HG03103 (cell line): ENCODE data around the gene GRIN2D.

ENCODE experiments used
- ATAC-seq: cut with Tn5 transposase; IDR thresholded peaks from one replicate; pipeline ENCODE4 v1.9.1; 2021; ENCODE audit warnings: low read depth; ENCODE audit not compliant: unreplicated experiment

GRIN2D gene

DNA sequence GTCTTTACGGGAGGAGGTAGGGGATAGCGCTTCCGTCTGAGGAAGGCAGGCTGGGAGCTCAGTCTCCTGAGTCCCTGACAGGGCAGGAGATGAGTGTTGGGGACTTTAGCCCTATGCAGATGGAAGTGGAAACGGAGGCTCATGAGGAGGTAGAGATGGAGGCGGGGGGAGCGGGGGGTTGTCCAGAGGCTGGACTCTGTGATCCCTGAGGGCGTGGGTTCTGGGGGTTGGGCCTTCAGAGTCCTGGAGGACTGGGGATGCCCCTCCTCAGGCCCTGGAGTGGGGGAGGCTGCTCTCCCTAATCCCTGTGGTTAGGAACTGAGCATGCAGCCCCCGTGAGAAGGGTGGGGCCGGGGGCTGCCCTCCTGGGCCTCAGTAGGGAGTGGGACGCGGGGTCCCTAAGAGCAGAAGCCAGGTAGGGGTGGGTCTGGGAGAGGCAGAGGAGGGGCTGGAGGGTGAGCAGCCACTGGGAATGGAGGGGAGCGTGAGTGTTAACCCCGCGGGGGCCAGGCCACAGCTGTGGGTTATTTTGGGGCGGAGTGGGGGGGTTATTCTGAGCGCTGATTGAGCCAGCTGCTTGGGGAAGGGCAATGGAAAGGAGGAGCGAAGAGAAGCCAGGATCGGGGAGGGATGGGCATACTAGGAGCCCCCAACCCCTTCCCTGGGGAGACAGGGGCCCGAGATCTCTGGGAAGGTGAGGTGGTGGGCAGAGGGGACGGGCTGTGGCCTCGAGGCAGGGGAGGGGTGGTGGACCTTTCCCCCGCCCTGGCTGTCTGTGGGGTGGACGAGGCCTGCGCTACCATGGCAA is 2.8 kb downstream of the GRIN2D start:
- no peak for ATAC-seq

DNA sequence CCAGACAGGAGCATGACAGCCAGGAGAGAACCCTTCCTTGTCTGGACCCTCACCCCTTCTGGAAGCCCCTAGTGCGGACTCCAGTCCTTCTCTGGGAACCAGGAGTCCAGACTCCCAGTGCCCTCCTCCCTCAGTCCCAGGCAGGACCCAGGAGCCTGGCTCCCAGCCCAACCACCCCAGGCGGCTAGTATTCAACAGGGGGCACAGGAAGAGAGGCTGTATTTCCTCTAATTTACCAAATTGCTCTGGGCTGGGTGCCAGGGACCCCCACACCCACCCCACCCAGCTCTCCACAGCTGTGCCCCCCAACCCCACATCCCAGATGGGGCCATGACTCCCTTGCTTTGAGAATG is 3.3 kb downstream of the GRIN2D start:
- ATAC-seq = no peak

DNA sequence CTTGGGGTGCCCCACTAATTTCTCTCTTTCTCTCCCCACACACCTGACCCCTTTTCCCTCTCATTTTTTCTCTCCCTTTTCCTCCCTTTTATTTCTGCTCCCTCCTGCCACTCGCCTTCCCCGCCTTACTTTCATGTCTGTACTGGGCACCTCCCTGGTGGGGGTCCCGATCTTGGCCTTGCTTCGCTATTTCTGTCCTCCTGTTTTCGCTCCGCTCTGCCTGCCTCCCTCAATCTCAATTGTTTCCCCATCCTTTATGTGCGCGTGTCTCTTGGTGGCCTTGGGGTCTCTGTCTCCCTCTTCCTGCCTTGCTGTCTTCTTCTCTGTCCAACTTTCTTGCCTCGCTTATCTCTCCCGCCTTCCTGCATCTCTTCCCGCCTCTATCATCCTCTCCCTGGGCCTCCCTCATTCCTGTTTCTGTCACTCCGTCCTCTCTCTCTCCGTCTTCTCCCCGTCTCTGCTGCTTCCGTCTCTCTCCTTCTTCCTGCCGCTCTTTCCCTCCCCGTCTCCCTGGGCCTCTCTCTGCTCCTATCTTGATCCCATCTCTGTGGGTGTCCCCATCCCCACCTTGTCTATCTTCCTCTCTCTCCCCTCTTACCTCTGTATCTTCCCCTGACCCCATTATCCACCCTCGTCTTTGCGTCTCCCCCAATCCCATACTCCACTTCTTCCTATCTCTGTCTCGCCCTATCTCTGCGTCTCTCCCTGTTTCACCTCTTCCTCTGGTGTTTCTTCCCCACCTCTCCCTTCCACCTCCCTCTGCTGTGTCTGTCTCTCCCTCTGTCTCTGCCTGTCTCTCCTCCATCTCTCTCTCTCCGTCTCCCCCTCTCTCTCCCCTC is 4.0 kb downstream of the GRIN2D start:
- ATAC-seq = no peak

DNA sequence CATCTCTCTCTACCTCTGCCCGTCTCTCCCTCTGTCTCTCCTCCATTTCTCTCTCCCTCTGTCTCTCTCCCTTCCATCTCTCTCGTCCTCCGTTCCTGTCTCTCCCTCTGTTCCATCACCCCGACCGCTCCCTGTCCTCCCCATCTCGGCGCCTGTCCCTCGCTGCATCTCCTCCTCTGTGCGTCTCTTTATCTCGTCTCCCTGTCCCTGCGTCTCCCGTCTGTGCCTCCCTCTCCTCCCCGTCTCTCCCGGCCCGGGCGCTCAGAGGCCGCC is 4.6 kb downstream of the GRIN2D start:
- no peak for ATAC-seq

DNA sequence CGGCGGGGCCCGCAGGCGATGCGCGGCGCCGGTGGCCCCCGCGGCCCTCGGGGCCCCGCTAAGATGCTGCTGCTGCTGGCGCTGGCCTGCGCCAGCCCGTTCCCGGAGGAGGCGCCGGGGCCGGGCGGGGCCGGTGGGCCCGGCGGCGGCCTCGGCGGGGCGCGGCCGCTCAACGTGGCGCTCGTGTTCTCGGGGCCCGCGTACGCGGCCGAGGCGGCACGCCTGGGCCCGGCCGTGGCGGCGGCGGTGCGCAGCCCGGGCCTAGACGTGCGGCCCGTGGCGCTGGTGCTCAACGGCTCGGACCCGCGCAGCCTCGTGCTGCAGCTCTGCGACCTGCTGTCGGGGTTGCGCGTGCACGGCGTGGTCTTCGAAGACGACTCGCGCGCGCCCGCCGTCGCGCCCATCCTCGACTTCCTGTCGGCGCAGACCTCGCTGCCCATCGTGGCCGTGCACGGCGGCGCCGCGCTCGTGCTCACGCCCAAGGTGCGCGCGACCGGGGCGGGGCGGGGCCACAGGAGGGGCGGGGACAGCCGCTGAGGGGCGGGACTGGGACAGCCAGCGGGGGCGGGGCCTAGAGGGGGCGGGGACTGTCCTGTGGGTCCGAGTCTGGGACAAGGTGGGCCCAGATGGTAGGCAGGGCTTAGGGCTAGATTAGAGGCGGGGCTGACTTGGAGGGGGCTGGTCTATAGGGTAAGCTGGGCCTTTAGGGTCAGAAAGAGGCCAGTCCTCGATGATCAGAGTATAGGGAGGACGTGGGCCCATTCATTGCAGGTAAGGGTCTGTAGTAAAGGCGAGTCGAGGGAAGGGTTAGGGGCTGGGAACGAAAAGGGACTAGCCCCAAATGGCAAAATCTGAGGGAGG is 5.1 kb downstream of the GRIN2D start:
- ATAC-seq = peak; percentile 45

DNA sequence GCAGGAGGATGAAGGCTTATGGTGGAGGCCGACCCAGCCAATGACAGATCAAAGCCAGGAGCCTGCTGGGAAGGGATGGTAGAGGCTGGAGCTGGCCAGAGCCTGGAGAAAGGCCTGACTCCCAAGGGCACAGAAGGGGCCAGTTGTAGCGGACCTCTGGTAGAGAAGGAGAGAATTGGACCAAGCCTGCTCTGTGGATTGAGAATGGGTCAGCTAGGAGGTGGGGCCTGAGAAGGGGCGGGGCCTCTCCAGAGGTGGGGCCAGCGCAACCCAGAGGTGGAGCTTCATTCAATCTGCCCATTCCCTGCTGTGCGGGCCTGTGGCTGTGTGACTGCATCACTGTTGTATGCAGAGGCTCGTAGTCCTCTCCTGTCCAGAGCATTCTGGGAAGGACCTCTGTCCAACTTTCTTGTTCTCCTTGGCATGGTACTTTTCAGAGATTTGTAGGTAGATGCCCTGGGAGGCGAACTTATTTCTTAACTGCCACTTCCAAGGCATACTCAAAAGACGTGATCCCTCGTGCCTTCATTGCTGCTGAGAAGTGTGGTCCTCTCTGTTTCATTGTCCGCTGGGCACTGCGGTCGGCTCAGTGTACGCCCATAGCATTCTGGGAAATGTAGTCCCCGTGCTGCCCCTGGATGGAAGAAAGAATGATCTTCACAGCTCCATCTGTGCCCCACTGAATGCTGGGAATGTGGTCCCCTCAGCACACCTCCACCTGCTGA is 6.7 kb downstream of the GRIN2D start:
- no peak for ATAC-seq

DNA sequence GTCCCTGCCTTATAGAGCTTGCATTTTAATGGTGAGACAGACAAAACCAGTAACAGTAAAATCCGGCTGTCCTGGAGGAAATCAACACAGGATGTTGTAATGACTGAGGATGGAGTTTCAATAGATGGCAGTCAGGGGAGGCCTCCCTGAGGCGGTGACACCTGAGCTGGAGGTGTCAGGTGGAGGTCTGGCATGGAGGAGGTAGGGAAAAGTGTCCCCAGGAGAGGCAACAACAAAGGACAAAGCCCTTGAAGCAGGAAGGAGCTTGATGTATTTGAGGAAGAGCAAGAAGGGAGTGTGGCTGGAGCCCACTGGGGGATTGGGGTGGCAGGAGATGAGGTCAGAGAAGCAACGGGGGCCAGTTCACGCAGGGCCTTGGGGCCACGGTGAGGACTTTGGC is 7.8 kb downstream of the GRIN2D start:
- ATAC-seq = no peak

DNA sequence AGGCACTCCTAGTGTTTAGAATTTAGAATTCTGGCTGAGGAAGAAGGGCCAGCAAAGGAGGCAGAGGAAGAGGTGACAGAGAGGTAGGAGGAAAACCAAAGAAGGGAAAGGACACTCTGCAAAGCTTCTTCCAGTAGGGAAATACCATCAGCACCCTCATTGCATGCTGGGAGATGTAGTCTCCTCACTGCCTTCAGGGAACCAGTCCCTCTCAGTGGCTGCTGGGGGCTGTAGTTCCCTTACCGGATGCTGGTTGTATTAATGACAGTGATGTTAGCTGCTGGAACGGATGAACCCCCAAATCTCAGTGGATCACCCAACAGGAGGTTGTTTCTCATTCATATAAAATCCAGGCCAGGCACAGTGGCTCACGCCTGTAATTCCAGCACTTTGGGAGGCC is 10.1 kb downstream of the GRIN2D start:
- ATAC-seq = no peak

DNA sequence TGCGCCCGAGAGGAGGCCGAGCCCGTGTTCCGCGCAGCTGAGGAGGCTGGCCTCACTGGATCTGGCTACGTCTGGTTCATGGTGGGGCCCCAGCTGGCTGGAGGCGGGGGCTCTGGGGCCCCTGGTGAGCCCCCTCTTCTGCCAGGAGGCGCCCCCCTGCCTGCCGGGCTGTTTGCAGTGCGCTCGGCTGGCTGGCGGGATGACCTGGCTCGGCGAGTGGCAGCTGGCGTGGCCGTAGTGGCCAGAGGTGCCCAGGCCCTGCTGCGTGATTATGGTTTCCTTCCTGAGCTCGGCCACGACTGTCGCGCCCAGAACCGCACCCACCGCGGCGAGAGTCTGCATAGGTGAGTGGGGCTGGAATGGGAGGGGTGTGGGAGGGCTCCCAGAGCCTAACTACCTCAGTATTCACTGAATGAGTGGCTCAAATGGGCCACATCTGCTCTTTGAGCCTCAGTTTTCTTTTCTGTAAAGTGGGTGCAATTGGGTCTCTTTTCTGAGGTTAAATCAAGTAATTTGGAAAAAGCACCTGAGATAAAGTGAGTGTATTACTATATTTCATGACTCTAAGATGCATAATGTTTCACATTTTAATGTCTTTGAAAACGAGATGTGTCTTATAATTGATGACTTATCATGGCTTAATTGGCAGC is 11.7 kb downstream of the GRIN2D start:
- no peak for ATAC-seq

DNA sequence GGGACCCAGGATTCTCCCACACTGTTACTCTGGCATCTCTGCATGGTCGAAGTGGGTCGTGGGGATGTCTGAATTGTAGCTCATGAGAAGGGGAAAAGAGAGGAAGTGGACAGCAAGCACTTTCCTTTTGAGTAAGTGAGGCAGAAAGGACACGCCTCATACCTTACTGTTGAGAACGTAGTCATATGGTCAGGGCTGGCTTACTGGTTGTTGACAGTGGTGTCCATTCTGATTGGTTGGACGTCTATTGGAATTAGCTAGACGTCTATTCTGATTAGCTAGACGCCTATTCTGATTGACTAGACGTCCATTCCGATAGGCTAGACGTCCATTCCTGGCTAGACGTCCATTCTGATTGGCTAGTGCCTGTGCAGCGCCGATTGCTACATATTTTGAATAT is 12.4 kb downstream of the GRIN2D start:
- no peak for ATAC-seq

DNA sequence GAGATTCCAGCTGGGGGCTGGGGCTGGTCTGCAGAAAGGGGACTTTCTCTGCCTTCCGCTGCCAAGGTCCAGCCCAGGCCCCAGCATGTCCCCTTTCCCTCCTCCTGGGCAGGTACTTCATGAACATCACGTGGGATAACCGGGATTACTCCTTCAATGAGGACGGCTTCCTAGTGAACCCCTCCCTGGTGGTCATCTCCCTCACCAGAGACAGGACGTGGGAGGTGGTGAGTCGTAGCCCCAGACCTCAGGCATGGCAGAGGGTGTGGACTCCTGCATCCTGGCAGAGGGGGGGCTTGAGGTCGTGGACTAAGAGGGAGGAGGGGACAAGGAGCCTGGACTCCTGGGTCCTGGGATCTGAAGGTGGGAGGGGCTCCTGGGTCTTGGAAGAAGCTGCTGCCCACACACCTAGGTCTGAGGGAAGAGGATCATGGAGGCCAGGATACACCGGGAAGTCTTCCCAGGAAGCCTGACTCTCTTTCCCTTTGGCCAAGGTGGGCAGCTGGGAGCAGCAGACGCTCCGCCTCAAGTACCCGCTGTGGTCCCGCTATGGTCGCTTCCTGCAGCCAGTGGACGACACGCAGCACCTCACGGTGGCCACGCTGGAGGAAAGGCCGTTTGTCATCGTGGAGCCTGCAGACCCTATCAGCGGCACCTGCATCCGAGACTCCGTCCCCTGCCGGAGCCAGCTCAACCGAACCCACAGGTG is 20.6 kb downstream of the GRIN2D start:
- no peak for ATAC-seq

DNA sequence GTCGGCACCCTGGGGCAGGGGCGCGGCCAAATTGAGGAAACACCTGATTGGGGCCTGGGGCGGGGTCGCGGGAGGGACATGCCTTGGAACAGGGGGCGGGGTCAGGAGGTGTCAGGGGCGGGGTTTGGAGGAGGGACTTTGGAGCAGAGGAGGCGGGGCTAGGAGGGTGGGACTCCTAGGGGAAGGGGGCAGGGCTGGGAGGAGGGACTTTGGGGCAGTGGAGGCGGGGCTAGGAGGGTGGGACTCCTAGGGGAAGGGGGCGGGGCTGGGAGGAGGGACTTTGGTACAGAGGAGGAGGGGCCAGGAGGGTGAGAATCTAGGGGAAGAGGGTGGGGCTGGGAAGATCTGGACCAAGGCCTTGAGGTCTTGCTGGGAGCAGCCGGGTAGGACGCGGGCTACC is 21.9 kb downstream of the GRIN2D start:
- no peak for ATAC-seq

DNA sequence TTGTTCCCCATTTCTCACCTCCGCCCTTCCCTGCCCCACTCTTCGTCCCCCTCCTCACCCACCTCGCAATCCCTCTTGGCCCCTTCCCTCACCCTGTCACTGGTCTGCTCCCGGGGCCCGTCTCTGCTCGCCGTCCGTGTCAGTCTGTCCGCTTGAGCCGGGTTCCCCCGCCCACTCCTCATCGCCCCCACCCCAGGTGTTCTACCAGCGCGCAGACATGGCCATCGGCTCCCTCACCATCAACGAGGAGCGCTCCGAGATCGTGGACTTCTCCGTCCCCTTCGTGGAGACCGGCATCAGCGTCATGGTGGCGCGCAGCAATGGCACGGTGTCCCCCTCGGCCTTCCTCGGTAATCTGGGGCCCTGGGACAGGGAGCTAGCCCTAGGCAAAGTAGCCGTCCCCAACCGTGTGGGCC is 22.3 kb downstream of the GRIN2D start:
- ATAC-seq = no peak

DNA sequence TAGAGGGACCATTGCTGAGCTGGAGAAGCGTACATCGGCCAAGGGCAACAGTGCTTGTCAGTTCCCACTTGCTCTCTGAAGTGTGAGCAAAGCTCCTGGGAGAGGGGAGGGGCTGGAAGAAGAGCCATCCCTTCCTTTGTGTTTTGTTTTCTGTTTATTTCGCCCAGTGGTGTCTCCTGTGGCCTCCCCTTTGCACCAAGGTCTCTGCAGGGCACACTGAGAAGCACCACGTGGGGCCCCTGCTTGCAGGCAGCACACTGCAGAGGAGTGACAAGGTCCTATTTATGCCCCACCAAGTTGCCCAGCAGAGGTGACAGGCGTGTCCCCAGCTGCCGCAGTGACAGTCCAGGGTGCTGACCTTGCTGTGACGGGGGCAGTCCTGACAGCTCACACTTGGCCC is 24.0 kb downstream of the GRIN2D start:
- ATAC-seq = no peak

DNA sequence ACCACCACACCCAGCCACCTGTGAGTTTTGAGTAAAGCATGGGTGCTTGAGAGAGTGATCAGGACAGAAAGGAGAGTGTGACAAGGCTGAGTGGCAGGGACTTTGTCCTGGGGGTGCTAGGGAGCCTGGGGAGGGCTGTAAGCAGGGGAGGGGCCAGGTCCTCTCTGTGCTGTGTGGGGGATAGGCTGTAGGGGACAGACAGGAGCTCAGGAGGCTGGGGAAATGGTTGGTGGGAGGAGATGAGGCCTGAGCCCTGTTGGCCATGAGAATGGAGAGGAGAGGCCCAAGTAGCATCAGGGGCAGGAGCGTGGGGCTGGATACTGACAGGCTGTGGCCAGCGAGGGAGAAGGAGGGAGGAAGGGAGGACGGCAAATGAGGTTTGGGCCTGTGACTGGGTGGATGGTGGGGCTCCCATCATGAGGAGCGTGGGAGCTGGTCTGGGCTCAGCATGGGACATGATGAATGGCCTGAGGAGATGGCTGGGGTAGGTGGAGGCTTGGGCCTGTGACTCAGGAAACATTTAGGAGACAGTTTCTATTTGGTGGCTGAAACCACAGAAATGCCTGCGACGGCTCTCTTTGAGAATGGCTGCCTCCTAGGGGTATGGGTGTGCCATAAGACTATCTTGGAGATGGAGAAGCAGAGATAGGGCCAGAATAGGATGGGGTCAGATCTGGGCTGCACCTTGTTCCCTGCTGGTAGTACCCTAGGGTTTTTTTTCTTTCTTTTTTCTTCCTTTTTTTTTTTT is 25.0 kb downstream of the GRIN2D start:
- no peak for ATAC-seq

DNA sequence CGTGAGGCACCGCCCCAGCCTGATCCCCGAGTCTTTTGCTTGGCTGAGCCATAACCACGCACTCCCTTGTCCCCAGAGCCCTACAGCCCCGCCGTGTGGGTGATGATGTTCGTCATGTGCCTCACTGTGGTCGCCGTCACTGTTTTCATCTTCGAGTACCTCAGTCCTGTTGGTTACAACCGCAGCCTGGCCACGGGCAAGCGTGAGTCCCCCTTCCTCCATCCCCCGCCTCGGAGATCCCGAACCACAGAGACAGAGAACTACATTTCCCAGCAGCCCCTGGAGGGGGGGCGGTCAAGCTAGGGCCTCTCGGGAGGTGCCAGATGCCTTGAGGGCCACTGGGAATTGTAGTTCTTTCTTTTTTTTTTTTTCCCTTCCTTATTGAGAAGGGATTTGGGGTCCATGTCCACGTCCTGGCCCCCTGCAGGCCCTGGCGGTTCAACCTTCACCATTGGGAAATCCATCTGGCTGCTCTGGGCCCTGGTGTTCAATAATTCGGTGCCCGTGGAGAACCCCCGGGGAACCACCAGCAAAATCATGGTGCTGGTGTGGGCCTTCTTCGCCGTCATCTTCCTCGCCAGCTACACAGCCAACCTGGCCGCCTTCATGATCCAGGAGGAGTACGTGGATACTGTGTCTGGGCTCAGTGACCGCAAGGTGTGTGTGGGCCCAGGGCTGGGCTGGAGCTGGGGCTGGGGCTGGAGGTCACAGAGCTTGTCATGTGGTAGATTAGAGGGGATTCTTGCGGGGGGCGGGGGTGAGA is 25.9 kb downstream of the GRIN2D start:
- no peak for ATAC-seq

DNA sequence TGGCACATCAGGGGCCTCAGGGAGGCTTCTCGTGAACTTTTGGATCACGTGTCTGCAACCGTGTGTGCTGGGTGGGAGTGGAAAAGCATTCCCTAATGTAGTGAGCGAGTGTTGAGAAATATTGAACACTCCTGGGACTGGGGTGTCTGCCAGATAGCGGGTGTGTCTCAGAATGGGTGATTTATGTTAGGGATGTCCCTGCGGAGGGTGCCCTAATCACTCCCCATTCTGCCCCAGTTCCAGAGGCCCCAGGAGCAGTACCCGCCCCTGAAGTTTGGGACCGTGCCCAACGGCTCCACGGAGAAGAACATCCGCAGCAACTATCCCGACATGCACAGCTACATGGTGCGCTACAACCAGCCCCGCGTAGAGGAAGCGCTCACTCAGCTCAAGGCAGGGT is 28.1 kb downstream of the GRIN2D start:
- ATAC-seq = no peak

DNA sequence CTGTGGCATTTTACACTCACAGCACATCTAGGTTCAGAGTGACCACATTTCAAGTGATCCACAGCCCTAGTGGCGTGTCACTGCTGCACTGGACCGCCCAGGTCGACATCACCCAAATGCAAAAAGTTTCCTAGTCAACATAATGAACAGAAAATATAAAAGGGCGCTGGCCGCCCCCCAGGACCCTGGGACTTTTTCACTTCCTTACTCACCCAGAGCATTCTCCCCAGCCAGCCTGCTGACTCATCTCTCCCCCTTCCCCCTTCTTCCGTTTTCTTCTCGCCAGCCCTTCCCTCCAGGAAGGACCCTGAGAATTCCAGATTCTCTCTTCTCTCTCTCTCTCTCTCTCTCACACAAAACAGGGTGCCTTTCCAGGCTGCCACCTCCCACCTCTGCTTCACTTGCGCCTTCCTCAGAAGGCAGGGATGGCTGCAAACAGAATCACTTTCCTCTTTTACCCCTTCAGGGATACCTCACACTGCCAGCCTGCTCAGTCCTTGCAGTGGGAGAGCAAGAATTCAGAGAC is 31.3 kb downstream of the GRIN2D start:
- ATAC-seq = no peak
